GM12878 (cell line): ENCODE data around the gene RET.

ENCODE experiments used
- ELK1 ChIP-seq: IDR thresholded peaks from 2 replicates; pipeline ENCODE4 v1.6.1; 2012; ENCODE audit warnings: low read depth, low read length, improper control_type of control experiment
- NFYB ChIP-seq: IDR thresholded peaks from 2 replicates; pipeline ENCODE4 v1.6.1; 2011; ENCODE audit warnings: low read depth, mild to moderate bottlenecking, low read length, improper control_type of control experiment, moderate library complexity; ENCODE audit not compliant: insufficient read depth
- NRF1 ChIP-seq: conservative IDR thresholded peaks from 2 replicates; pipeline ENCODE4 v1.6.1; 2011; ENCODE audit warnings: mild to moderate bottlenecking, low read depth, low read length, improper control_type of control experiment
- POLR2A ChIP-seq: IDR thresholded peaks from 2 replicates; pipeline ENCODE4 v1.6.1; 2011; ENCODE audit warnings: low read depth, mild to moderate bottlenecking, low read length
- RB1 ChIP-seq: fragments of 450-650 bp; formaldehyde crosslinking; IDR thresholded peaks from 2 replicates; pipeline ENCODE4 v1.6.1; 2017; ENCODE audit warnings: mild to moderate bottlenecking, borderline replicate concordance
- RCOR1 ChIP-seq: conservative IDR thresholded peaks from 2 replicates; pipeline ENCODE4 v1.6.1; 2012; ENCODE audit warnings: low read depth, low read length, improper control_type of control experiment
- SP1 ChIP-seq: IDR thresholded peaks from one replicate; pipeline ENCODE4 v1.6.1; 2011; ENCODE audit warnings: low read depth, low read length
- SREBF1 ChIP-seq: IDR thresholded peaks from 2 replicates; pipeline ENCODE4 v1.6.1; 2012; ENCODE audit warnings: mild to moderate bottlenecking, low read length
- SRF ChIP-seq, 2 experiments: IDR thresholded peaks; 2 replicates each; pipeline ENCODE4 v1.6.1; 2011; ENCODE audit warnings: low read depth in 2 of 2, low read length in 2 of 2, mild to moderate bottlenecking in 1 of 2, moderate library complexity in 1 of 2
- TAF1 ChIP-seq: IDR thresholded peaks from 2 replicates; pipeline ENCODE4 v1.6.1; 2011; ENCODE audit warnings: mild to moderate bottlenecking, low read depth, low read length, borderline replicate concordance
- WRNIP1 ChIP-seq: IDR thresholded peaks from 2 replicates; pipeline ENCODE4 v1.6.1; 2011; ENCODE audit warnings: low read depth, low read length, improper control_type of control experiment, borderline replicate concordance
- YY1 ChIP-seq: IDR thresholded peaks from 2 replicates; pipeline ENCODE4 v1.6.1; 2011; ENCODE audit warnings: low read depth, mild to moderate bottlenecking, low read length
- TF ChIP-seq, protein P1 (sequence below), 3 experiments: IDR thresholded peaks in 2 of 3; conservative IDR thresholded peaks in 1 of 3; 2 replicates each; pipeline ENCODE4 v1.5.1; 2011; ENCODE audit warnings: low read depth in 3 of 3, low read length in 3 of 3, mild to moderate bottlenecking in 3 of 3, control low read depth in 2 of 3, moderate library complexity in 2 of 3, inconsistent platforms in 1 of 3, mixed read lengths in 1 of 3; ENCODE audit not compliant: control insufficient read depth in 2 of 3, insufficient read depth in 1 of 3; ENCODE audit errors: extremely low read depth in 1 of 3

DNA sequence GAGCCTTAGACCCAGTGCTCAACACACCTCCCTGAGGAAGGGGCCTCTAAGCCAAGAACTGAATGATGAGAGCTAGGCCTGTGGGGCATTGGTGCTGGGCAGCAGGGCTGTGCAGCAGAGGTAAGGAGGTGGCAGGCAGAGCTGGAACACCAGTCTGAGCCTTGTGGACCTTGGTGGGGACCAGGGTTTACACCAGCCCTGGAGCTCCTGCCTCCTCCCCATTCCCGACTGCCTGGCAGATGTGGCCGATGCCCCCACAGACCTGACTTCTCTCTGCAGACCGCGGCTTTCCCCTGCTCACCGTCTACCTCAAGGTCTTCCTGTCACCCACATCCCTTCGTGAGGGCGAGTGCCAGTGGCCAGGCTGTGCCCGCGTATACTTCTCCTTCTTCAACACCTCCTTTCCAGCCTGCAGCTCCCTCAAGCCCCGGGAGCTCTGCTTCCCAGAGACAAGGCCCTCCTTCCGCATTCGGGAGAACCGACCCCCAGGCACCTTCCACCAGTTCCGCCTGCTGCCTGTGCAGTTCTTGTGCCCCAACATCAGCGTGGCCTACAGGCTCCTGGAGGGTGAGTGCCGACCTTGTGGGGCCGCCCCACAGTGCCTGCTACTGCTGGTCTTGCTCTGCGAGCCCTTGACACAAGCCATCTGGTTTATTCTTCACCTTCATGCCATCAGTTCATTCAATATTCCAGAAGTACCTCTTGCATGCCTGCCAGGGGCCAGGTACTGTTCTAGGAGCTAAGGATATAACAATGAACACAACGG, 25.4 kb downstream of the RET start:
- TF ChIP-seq SREBF1, result no peak
- no peak for TF ChIP-seq ELK1
- no peak for TF ChIP-seq TAF1
- TF ChIP-seq RCOR1, result no peak
- TF ChIP-seq NFYB, result no peak
- TF ChIP-seq, protein P1, sequence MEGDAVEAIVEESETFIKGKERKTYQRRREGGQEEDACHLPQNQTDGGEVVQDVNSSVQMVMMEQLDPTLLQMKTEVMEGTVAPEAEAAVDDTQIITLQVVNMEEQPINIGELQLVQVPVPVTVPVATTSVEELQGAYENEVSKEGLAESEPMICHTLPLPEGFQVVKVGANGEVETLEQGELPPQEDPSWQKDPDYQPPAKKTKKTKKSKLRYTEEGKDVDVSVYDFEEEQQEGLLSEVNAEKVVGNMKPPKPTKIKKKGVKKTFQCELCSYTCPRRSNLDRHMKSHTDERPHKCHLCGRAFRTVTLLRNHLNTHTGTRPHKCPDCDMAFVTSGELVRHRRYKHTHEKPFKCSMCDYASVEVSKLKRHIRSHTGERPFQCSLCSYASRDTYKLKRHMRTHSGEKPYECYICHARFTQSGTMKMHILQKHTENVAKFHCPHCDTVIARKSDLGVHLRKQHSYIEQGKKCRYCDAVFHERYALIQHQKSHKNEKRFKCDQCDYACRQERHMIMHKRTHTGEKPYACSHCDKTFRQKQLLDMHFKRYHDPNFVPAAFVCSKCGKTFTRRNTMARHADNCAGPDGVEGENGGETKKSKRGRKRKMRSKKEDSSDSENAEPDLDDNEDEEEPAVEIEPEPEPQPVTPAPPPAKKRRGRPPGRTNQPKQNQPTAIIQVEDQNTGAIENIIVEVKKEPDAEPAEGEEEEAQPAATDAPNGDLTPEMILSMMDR (IDR thresholded peaks at IDR 0.05 in 2 of 3, conservative IDR thresholded peaks at IDR 0.05 in 1 of 3; ENCODE audit: control insufficient read depth in 2 of 3, extremely low read depth in 1 of 3, insufficient read depth in 1 of 3, low read depth in 3 of 3, low read length in 3 of 3), result no peak
- TF ChIP-seq NRF1, result no peak
- no peak for TF ChIP-seq POLR2A
- no peak for TF ChIP-seq WRNIP1
- TF ChIP-seq RB1, result no peak
- TF ChIP-seq SP1, result no peak
- no peak for TF ChIP-seq YY1
- TF ChIP-seq SRF (IDR thresholded peaks at IDR 0.05; ENCODE audit: low read depth in 2 of 2, low read length in 2 of 2), result no peak
